Duodenal mucosa (tissue), 2 donors: ENCODE results near the gene TEX28.
"Not testable (repeated sequence)": the region's sequence is repeated elsewhere in the genome, so short reads cannot be mapped to it uniquely, and the experiment has no call there.

ENCODE experiments used
- H3K27ac ChIP-seq: one replicate; pipeline ENCODE4 v1.7.0; 2013; ENCODE audit warnings: low read depth, low read length
- H3K27me3 ChIP-seq, 2 donors: one replicate each; pipeline ENCODE4 v1.7.0; 2013; ENCODE audit warnings: low read length in 2 of 2, control low read depth in 1 of 2; ENCODE audit not compliant: insufficient read depth in 2 of 2, control insufficient read depth in 1 of 2
- H3K36me3 ChIP-seq, 2 donors: one replicate each; pipeline ENCODE4 v1.7.0; 2013; ENCODE audit warnings: low read length in 2 of 2, control low read depth in 1 of 2; ENCODE audit not compliant: insufficient read depth in 2 of 2, control insufficient read depth in 1 of 2
- H3K4me1 ChIP-seq, 2 donors: one replicate each; pipeline ENCODE4 v1.7.0; 2013; ENCODE audit warnings: low read length in 2 of 2, control low read depth in 1 of 2; ENCODE audit not compliant: insufficient read depth in 2 of 2, control insufficient read depth in 1 of 2
- H3K4me3 ChIP-seq, 2 donors: one replicate each; pipeline ENCODE4 v1.7.0; 2013; ENCODE audit warnings: low read length in 2 of 2, low read depth in 1 of 2
- H3K9ac ChIP-seq, 2 donors: one replicate each; pipeline ENCODE4 v1.7.0; 2013; ENCODE audit warnings: low read length in 2 of 2, low read depth in 1 of 2
- H3K9me3 ChIP-seq, 2 donors: one replicate each; pipeline ENCODE4 v1.7.0; 2013; ENCODE audit warnings: low read length in 2 of 2, control low read depth in 1 of 2; ENCODE audit not compliant: control insufficient read depth in 1 of 2

TEX28 gene

GRCh38 chrX:154248076-154248475 lies 46.8 kb downstream of the TEX28 start:
- not testable (repeated sequence) for H3K9ac ChIP-seq, H3K9me3 ChIP-seq, H3K27me3 ChIP-seq

GRCh38 chrX:154247377-154248045 lies 47.4 kb downstream of the TEX28 start:
- not testable (repeated sequence) for H3K27ac ChIP-seq, H3K9me3 ChIP-seq, H3K4me1 ChIP-seq, H3K27me3 ChIP-seq, H3K9ac ChIP-seq, H3K36me3 ChIP-seq, H3K4me3 ChIP-seq

More at GRCh38 chrX:154248076-154248475, 46.8 kb downstream of the TEX28 start:
- not testable (repeated sequence) for H3K36me3 ChIP-seq, H3K4me1 ChIP-seq, H3K4me3 ChIP-seq, H3K27ac ChIP-seq

- not testable (repeated sequence) for H3K27me3 ChIP-seq
Measured at GRCh38 chrX:154239982-154240503, 54.9 kb downstream of the TEX28 start.

GRCh38 chrX:154238939-154239559 lies 55.9 kb downstream of the TEX28 start:
- not testable (repeated sequence) for H3K27me3 ChIP-seq, H3K27ac ChIP-seq, H3K4me3 ChIP-seq, H3K9ac ChIP-seq, H3K9me3 ChIP-seq, H3K4me1 ChIP-seq, H3K36me3 ChIP-seq

More at GRCh38 chrX:154239982-154240503, 54.9 kb downstream of the TEX28 start:
- H3K4me1 ChIP-seq, H3K36me3 ChIP-seq, H3K27ac ChIP-seq, H3K4me3 ChIP-seq, H3K9me3 ChIP-seq, H3K9ac ChIP-seq: not testable (repeated sequence)

- not testable (repeated sequence) for H3K9ac ChIP-seq, H3K9me3 ChIP-seq, H3K4me1 ChIP-seq, H3K27ac ChIP-seq, H3K27me3 ChIP-seq, H3K36me3 ChIP-seq, H3K4me3 ChIP-seq
Measured at GRCh38 chrX:154233620-154234019, 61.3 kb downstream of the TEX28 start.

GRCh38 chrX:154231443-154231842 lies 63.5 kb downstream of the TEX28 start:
- not testable (repeated sequence) for H3K4me3 ChIP-seq, H3K4me1 ChIP-seq, H3K36me3 ChIP-seq, H3K9ac ChIP-seq, H3K27me3 ChIP-seq, H3K9me3 ChIP-seq, H3K27ac ChIP-seq

- H3K36me3 ChIP-seq, H3K27me3 ChIP-seq, H3K4me3 ChIP-seq, H3K27ac ChIP-seq, H3K9ac ChIP-seq, H3K4me1 ChIP-seq, H3K9me3 ChIP-seq: not testable (repeated sequence)
Measured at GRCh38 chrX:154226706-154227105, 68.2 kb downstream of the TEX28 start.

GRCh38 chrX:154225292-154225691 lies 69.6 kb downstream of the TEX28 start:
- not testable (repeated sequence) for H3K36me3 ChIP-seq, H3K27me3 ChIP-seq, H3K4me3 ChIP-seq, H3K9ac ChIP-seq, H3K4me1 ChIP-seq, H3K27ac ChIP-seq, H3K9me3 ChIP-seq
